Activated naive CD8-positive, alpha-beta T cell treated with anti-CD3 and anti-CD28 coated beads, Interleukin-2, amount 50 U/mL, for 24 hours (primary cell): ENCODE data around the gene ETV2.
A peak's percentile ranks its signal among the peaks of the same experiment; 100 is the strongest.

Experiments
- ATAC-seq: fragments of 150-1000 bp; cut with Tn5 transposase; one replicate; pipeline ENCODE4 v1.10.0; 2021
- DNase-seq: peaks from one replicate; pipeline ENCODE4 v3.0.0; 2021
- H3K27ac Mint-ChIP-seq: one replicate; pipeline ENCODE4 v1.8.0; 2021; ENCODE audit warnings: mild to moderate bottlenecking, mixed read lengths
- H3K27me3 Mint-ChIP-seq: one replicate; pipeline ENCODE4 v1.8.0; 2021; ENCODE audit warnings: mixed read lengths
- H3K36me3 Mint-ChIP-seq: one replicate; pipeline ENCODE4 v1.8.0; 2021; ENCODE audit warnings: low read depth, mixed read lengths
- H3K4me1 Mint-ChIP-seq: one replicate; pipeline ENCODE4 v1.8.0; 2021; ENCODE audit warnings: mixed read lengths
- H3K4me3 Mint-ChIP-seq: one replicate; pipeline ENCODE4 v1.8.0; 2021; ENCODE audit warnings: mild to moderate bottlenecking, moderate library complexity, mixed read lengths
- H3K9me3 Mint-ChIP-seq: one replicate; pipeline ENCODE4 v1.8.0; 2021; ENCODE audit warnings: mixed read lengths

ETV2 gene

GRCh38 chr19:35618857-35619256 lies 22.7 kb upstream of the ETV2 start:
- Mint-ChIP-seq H3K27me3 (no peaks in the 10 kb centered on the region), H3K27ac (no peak overlapping the region), H3K36me3 (peaks cover 15% of the 10 kb centered on the region), H3K9me3 (no peaks in the 10 kb centered on the region), H3K4me3 (no peak overlapping the region), H3K4me1 (peaks cover under 1% of the 10 kb centered on the region)
- DNase-seq, result no peak
- no peak for ATAC-seq

GRCh38 chr19:35619290-35619923 lies 22.1 kb upstream of the ETV2 start:
- Mint-ChIP-seq H3K27me3 (no peaks in the 10 kb centered on the region), H3K4me1 (no peaks in the 10 kb centered on the region)

GRCh38 chr19:35620001-35620400 lies 21.5 kb upstream of the ETV2 start:
- Mint-ChIP-seq H3K36me3 (peaks cover 15% of the 10 kb centered on the region), H3K27ac (no peak overlapping the region), H3K4me3 (no peak overlapping the region), H3K27me3 (no peaks in the 10 kb centered on the region), H3K9me3 (no peaks in the 10 kb centered on the region), H3K4me1 (no peaks in the 10 kb centered on the region)
- no peak for DNase-seq
- ATAC-seq, result no peak

More at GRCh38 chr19:35619290-35619923, 22.1 kb upstream of the ETV2 start:
- peaks cover 15% of the 10 kb centered on the region for H3K36me3 Mint-ChIP-seq
- no peak for ATAC-seq
- no peak overlapping the region for H3K4me3 Mint-ChIP-seq
- no peak overlapping the region for H3K27ac Mint-ChIP-seq
- H3K9me3 Mint-ChIP-seq, result no peaks in the 10 kb centered on the region
- DNase-seq, result no peak

- Mint-ChIP-seq H3K27ac (no peak overlapping the region), H3K4me3 (no peak overlapping the region), H3K4me1 (no peaks in the 10 kb centered on the region), H3K27me3 (no peaks in the 10 kb centered on the region), H3K9me3 (no peaks in the 10 kb centered on the region), H3K36me3 (peaks cover 11% of the 10 kb centered on the region)
- DNase-seq, result no peak
- ATAC-seq, result no peak
These were observed 19.8 kb upstream of the ETV2 start for GRCh38 chr19:35621708-35622107.

- Mint-ChIP-seq H3K4me3 (no peak overlapping the region), H3K9me3 (no peaks in the 10 kb centered on the region), H3K36me3 (peaks cover 9% of the 10 kb centered on the region), H3K27me3 (no peaks in the 10 kb centered on the region), H3K4me1 (no peaks in the 10 kb centered on the region), H3K27ac (no peak overlapping the region)
- ATAC-seq, result no peak
- DNase-seq, result no peak
These were observed 18.8 kb upstream of the ETV2 start for GRCh38 chr19:35622750-35623149.

- Mint-ChIP-seq H3K27ac (no peak overlapping the region), H3K4me3 (no peak overlapping the region), H3K9me3 (no peaks in the 10 kb centered on the region), H3K36me3 (peaks cover 9% of the 10 kb centered on the region), H3K4me1 (peaks cover 6% of the 10 kb centered on the region), H3K27me3 (no peaks in the 10 kb centered on the region)
- ATAC-seq (no peak), DNase-seq (no peak)
These were observed 18.1 kb upstream of the ETV2 start for GRCh38 chr19:35623327-35624010.

GRCh38 chr19:35628264-35628564 lies 13.3 kb upstream of the ETV2 start:
- H3K4me3 Mint-ChIP-seq, result peak overlapping the region; percentile 97
- H3K36me3 Mint-ChIP-seq, result peaks cover 16% of the 10 kb centered on the region
- H3K4me1 Mint-ChIP-seq, result peaks cover 23% of the 10 kb centered on the region
- no peaks in the 10 kb centered on the region for H3K9me3 Mint-ChIP-seq
- DNase-seq (no peak), ATAC-seq (no peak)
- peak overlapping the region; percentile 99 for H3K27ac Mint-ChIP-seq
- peaks cover 3% of the 10 kb centered on the region for H3K27me3 Mint-ChIP-seq

- Mint-ChIP-seq H3K4me1 (peaks cover 23% of the 10 kb centered on the region), H3K27me3 (peaks cover 3% of the 10 kb centered on the region), H3K27ac (peak within 1 kb of the TSS; percentile 99), H3K4me3 (peak within 1 kb of the TSS; percentile 97), H3K9me3 (no peaks in the 10 kb centered on the region), H3K36me3 (peaks cover 18% of the 10 kb centered on the region)
- DNase-seq (peak; percentile 98), ATAC-seq (peak; percentile 100)
These were observed 12.8 kb upstream of the ETV2 start, which contains the start of gene RBM42 for GRCh38 chr19:35628565-35629331. TSS of gene RBM42 (plus strand) at chr19:35629036. CDS start at chr19:35629154, 118 bp downstream.

- Mint-ChIP-seq H3K27me3 (peaks cover 3% of the 10 kb centered on the region), H3K36me3 (peaks cover 18% of the 10 kb centered on the region), H3K4me1 (peaks cover 23% of the 10 kb centered on the region), H3K27ac (peak overlapping the region; percentile 99), H3K4me3 (peak overlapping the region; percentile 97), H3K9me3 (no peaks in the 10 kb centered on the region)
- ATAC-seq (no peak), DNase-seq (no peak)
These were observed 12.3 kb upstream of the ETV2 start for GRCh38 chr19:35629332-35629633.

- Mint-ChIP-seq H3K36me3 (peaks cover 32% of the 10 kb centered on the region), H3K27ac (no peak overlapping the region), H3K4me3 (no peak overlapping the region), H3K4me1 (peaks cover 13% of the 10 kb centered on the region), H3K27me3 (peaks cover under 1% of the 10 kb centered on the region), H3K9me3 (no peaks in the 10 kb centered on the region)
- no peak for ATAC-seq
- no peak for DNase-seq
These were observed 7.7 kb upstream of the ETV2 start for GRCh38 chr19:35633727-35634440.

- Mint-ChIP-seq H3K4me3 (no peak overlapping the region), H3K27me3 (no peaks in the 10 kb centered on the region), H3K9me3 (no peaks in the 10 kb centered on the region), H3K4me1 (peaks cover 8% of the 10 kb centered on the region), H3K27ac (no peak overlapping the region), H3K36me3 (peaks cover 23% of the 10 kb centered on the region)
- DNase-seq (no peak), ATAC-seq (no peak)
These were observed 4.9 kb upstream of the ETV2 start for GRCh38 chr19:35636651-35637050.

GRCh38 chr19:35637165-35637564 lies 4.4 kb upstream of the ETV2 start:
- no peak overlapping the region for H3K27ac Mint-ChIP-seq
- H3K4me1 Mint-ChIP-seq, result peaks cover 12% of the 10 kb centered on the region
- DNase-seq (no peak), ATAC-seq (no peak)
- H3K27me3 Mint-ChIP-seq, result no peaks in the 10 kb centered on the region
- H3K36me3 Mint-ChIP-seq, result peaks cover 21% of the 10 kb centered on the region
- no peaks in the 10 kb centered on the region for H3K9me3 Mint-ChIP-seq
- no peak overlapping the region for H3K4me3 Mint-ChIP-seq

GRCh38 chr19:35639321-35639639 lies 2.3 kb upstream of the ETV2 start:
- H3K27me3 Mint-ChIP-seq, result no peaks in the 10 kb centered on the region
- peaks cover 20% of the 10 kb centered on the region for H3K4me1 Mint-ChIP-seq
- H3K9me3 Mint-ChIP-seq, result no peaks in the 10 kb centered on the region
- H3K36me3 Mint-ChIP-seq, result peaks cover 15% of the 10 kb centered on the region
- no peak overlapping the region for H3K27ac Mint-ChIP-seq
- DNase-seq, result no peak
- no peak overlapping the region for H3K4me3 Mint-ChIP-seq
- no peak for ATAC-seq

GRCh38 chr19:35639863-35640262 lies 1.7 kb upstream of the ETV2 start:
- Mint-ChIP-seq H3K27ac (no peak overlapping the region), H3K36me3 (peaks cover 15% of the 10 kb centered on the region), H3K4me1 (peaks cover 26% of the 10 kb centered on the region), H3K9me3 (no peaks in the 10 kb centered on the region), H3K27me3 (no peaks in the 10 kb centered on the region), H3K4me3 (no peak overlapping the region)
- DNase-seq (no peak), ATAC-seq (no peak)

- peaks cover 34% of the 10 kb centered on the region for H3K4me1 Mint-ChIP-seq
- peak overlapping the region; percentile 42 for H3K27ac Mint-ChIP-seq
- H3K27me3 Mint-ChIP-seq, result no peaks in the 10 kb centered on the region
- DNase-seq (no peak), ATAC-seq (no peak)
- H3K4me3 Mint-ChIP-seq, result peak overlapping the region; percentile 82
- H3K9me3 Mint-ChIP-seq, result no peaks in the 10 kb centered on the region
- peaks cover 3% of the 10 kb centered on the region for H3K36me3 Mint-ChIP-seq
These were observed 767 bp downstream of the ETV2 start for GRCh38 chr19:35642312-35642711.
